Frontal cortex (tissue), 4 donors: Measurements from ENCODE around the gene KLK11. TPM values are rescaled to one million over a fixed set of nuclear protein-coding genes. Genes with fewer than 3 reads are reported as not detected.

Experiments
- DNase-seq, 2 donors: peaks; one replicate each; pipeline ENCODE4 v3.0.0; 2012; ENCODE audit warnings: low spot score in 2 of 2
- FAIRE-seq: peaks from 2 replicates; lab custom pipeline; 2012; peaks lifted over from hg19 to GRCh38; lab: Jason Lieb, UNC
- total RNA-seq: library from RNA; depleted of rRNA; stranded (reverse); fragments of >200 nt; gene quantifications from one replicate; pipeline ENCODE4 v1.2.3, GENCODE V29; 2014
- donor health status: control.
- donor health status: control.
- donor health status: control.

The KLK11 gene
- total RNA-seq, 1 donor from 2014 or later = not detected

GRCh38 chr19:51030631-51031030, 4.2 kb upstream of the KLK11 start:
- DNase-seq (no peak), FAIRE-seq (no peak)

GRCh38 chr19:51029718-51030117, 3.3 kb upstream of the KLK11 start:
- DNase-seq = no peak

GRCh38 chr19:51027873-51028272, 1.5 kb upstream of the KLK11 start:
- no peak for DNase-seq
- no peak for FAIRE-seq

More at GRCh38 chr19:51029718-51030117, 3.3 kb upstream of the KLK11 start:
- no peak for FAIRE-seq

- DNase-seq = no peak
- FAIRE-seq = no peak
Measured at GRCh38 chr19:51027126-51027806, 850 bp upstream of the KLK11 start.

GRCh38 chr19:51025809-51026553, 435 bp downstream of the KLK11 start:
- FAIRE-seq = no peak
- DNase-seq = no peak

- FAIRE-seq = no peak
Measured at GRCh38 chr19:51025401-51025800, 1.0 kb downstream of the KLK11 start.

GRCh38 chr19:51024924-51025323, 1.5 kb downstream of the KLK11 start:
- DNase-seq (no peak), FAIRE-seq (no peak)

More at GRCh38 chr19:51025401-51025800, 1.0 kb downstream of the KLK11 start:
- no peak for DNase-seq

GRCh38 chr19:51023946-51024345, 2.5 kb downstream of the KLK11 start:
- no peak for DNase-seq

GRCh38 chr19:51022526-51022925, 3.9 kb downstream of the KLK11 start:
- DNase-seq (no peak), FAIRE-seq (no peak)

More at GRCh38 chr19:51023946-51024345, 2.5 kb downstream of the KLK11 start:
- no peak for FAIRE-seq

- FAIRE-seq (no peak), DNase-seq (peak in 1 of 2 donors; percentile 60)
Measured at GRCh38 chr19:51020988-51021651, 5.3 kb downstream of the KLK11 start.

- DNase-seq = no peak
- FAIRE-seq = no peak
Measured at GRCh38 chr19:51019544-51019925, 6.9 kb downstream of the KLK11 start, which contains the start of gene KLK10. TSS of gene KLK10 (minus strand) at chr19:51019709. CDS start at chr19:51019130, 579 bp downstream.

GRCh38 chr19:51018745-51019543, 7.5 kb downstream of the KLK11 start:
- DNase-seq (no peak), FAIRE-seq (no peak)

- DNase-seq (peak; percentile 75 to 77), FAIRE-seq (no peak)
Measured at GRCh38 chr19:51016798-51017683, 9.4 kb downstream of the KLK11 start.

GRCh38 chr19:51015691-51016267, 10.6 kb downstream of the KLK11 start:
- DNase-seq (no peak), FAIRE-seq (no peak)

GRCh38 chr19:51014242-51014641, 12.2 kb downstream of the KLK11 start:
- DNase-seq = no peak
- no peak for FAIRE-seq

GRCh38 chr19:51012661-51013190, 13.7 kb downstream of the KLK11 start:
- no peak for FAIRE-seq
- no peak for DNase-seq

- DNase-seq = no peak
- FAIRE-seq = no peak
Measured at GRCh38 chr19:51010066-51010795, 16.2 kb downstream of the KLK11 start.
